Neutrophil (primary cell): Measurements from ENCODE around the gene JPH2.
A peak's percentile ranks its signal among the peaks of the same experiment; 100 is the strongest.
"Not testable (repeated sequence)": the region's sequence is repeated elsewhere in the genome, so short reads cannot be mapped to it uniquely, and the experiment has no call there.

Experiments used
- H3K27ac ChIP-seq: fragments of 200-600 bp; sonication (generic); 2 replicates; pipeline ENCODE4 v1.5.1; 2016; ENCODE audit warnings: mild to moderate bottlenecking, moderate library complexity
- H3K27me3 ChIP-seq: fragments of 200-600 bp; sonication (generic); 2 replicates; pipeline ENCODE4 v1.6.0; 2016; ENCODE audit warnings: mild to moderate bottlenecking
- H3K36me3 ChIP-seq: fragments of 200-600 bp; sonication (generic); 2 replicates; pipeline ENCODE4 v1.5.1; 2017
- H3K4me1 ChIP-seq, 2 experiments: fragments of 200-600 bp in 1 of 2; sonication (generic) in 1 of 2; 1 replicate in 1 of 2; 2 replicates in 1 of 2; pipeline versions ENCODE4 v1.5.1 to v1.6.1; 2013 to 2016; ENCODE audit warnings: low read depth in 1 of 2, low read length in 1 of 2, mild to moderate bottlenecking in 1 of 2, moderate library complexity in 1 of 2; ENCODE audit not compliant: control insufficient read depth in 1 of 2, insufficient read depth in 1 of 2
- H3K4me3 ChIP-seq, 2 experiments: fragments of 200-600 bp in 1 of 2; sonication (generic) in 1 of 2; 1 replicate in 1 of 2; 2 replicates in 1 of 2; pipeline ENCODE4 v1.5.1; 2013 to 2016; ENCODE audit warnings: low read depth in 1 of 2, low read length in 1 of 2, mild to moderate bottlenecking in 1 of 2, moderate library complexity in 1 of 2
- H3K9me3 ChIP-seq: fragments of 200-600 bp; sonication (generic); 2 replicates; pipeline ENCODE4 v1.5.1; 2016
- TF ChIP-seq, protein P1 (sequence below): fragments of 200-600 bp; sonication (generic); IDR thresholded peaks from 2 replicates; pipeline ENCODE4 v1.5.1; 2016; ENCODE audit warnings: antibody characterized with exemption

The JPH2 gene

DNA sequence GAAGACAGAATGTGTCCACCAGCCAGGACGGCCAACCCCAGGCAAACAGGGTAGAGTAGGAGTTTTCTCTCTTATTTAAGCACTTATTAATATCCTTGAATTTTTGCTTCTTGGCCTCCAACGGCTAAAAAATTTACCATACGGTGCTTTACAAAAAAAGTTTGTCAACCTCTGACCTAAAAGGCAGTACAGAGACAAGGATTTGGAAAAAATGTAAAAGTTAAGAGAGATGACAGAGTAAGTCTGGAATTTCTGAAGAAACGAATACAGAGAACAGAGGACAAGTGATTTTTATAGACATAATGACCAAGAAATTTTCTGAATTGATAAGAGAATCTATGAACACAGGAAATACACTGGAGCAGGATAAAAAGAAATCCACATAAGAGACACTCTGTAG lies 13.4 kb upstream of the JPH2 start:
- no peaks in the 10 kb centered on the region for H3K9me3 ChIP-seq
- peaks cover 98% of the 10 kb centered on the region for H3K36me3 ChIP-seq
- H3K4me3 ChIP-seq = no peak overlapping the region
- H3K27ac ChIP-seq = no peak overlapping the region
- H3K27me3 ChIP-seq = no peaks in the 10 kb centered on the region
- TF ChIP-seq, protein P1, sequence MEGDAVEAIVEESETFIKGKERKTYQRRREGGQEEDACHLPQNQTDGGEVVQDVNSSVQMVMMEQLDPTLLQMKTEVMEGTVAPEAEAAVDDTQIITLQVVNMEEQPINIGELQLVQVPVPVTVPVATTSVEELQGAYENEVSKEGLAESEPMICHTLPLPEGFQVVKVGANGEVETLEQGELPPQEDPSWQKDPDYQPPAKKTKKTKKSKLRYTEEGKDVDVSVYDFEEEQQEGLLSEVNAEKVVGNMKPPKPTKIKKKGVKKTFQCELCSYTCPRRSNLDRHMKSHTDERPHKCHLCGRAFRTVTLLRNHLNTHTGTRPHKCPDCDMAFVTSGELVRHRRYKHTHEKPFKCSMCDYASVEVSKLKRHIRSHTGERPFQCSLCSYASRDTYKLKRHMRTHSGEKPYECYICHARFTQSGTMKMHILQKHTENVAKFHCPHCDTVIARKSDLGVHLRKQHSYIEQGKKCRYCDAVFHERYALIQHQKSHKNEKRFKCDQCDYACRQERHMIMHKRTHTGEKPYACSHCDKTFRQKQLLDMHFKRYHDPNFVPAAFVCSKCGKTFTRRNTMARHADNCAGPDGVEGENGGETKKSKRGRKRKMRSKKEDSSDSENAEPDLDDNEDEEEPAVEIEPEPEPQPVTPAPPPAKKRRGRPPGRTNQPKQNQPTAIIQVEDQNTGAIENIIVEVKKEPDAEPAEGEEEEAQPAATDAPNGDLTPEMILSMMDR = no peak
- no peaks in the 10 kb centered on the region for H3K4me1 ChIP-seq

GRCh38 chr20:44199877-44200276 lies 12.9 kb upstream of the JPH2 start:
- no peak overlapping the region for H3K4me3 ChIP-seq
- TF ChIP-seq, protein P1 = no peak
- no peak overlapping the region for H3K27ac ChIP-seq
- H3K4me1 ChIP-seq = no peaks in the 10 kb centered on the region
- no peaks in the 10 kb centered on the region for H3K27me3 ChIP-seq
- peaks cover 93% of the 10 kb centered on the region for H3K36me3 ChIP-seq
- H3K9me3 ChIP-seq = no peaks in the 10 kb centered on the region

DNA sequence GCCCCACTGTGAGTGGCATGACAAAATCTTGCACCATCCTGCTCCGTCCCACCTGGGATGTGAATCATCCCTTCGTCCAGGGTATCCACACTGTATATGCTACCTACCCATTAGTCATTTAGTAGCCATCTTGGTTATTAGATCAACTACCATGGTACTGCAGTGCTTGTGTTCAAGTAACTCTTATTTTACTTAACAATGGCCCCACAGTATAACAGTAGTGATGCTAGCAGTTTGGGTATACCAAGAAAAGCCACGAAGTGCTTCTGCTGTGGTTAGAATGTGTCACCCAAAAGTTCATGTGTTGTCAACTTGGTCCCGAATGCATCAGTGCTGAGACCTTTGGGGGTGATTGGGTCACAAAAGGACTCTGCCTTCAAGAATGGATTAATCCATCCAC lies 11.9 kb upstream of the JPH2 start:
- Histone ChIP-seq H3K27ac (no peak overlapping the region), H3K27me3 (no peaks in the 10 kb centered on the region), H3K9me3 (no peaks in the 10 kb centered on the region), H3K36me3 (peaks cover 83% of the 10 kb centered on the region), H3K4me1 (no peaks in the 10 kb centered on the region), H3K4me3 (no peak overlapping the region)
- TF ChIP-seq, protein P1 = no peak

GRCh38 chr20:44196271-44196670 lies 9.3 kb upstream of the JPH2 start:
- Histone ChIP-seq H3K36me3 (peaks cover 59% of the 10 kb centered on the region), H3K4me1 (no peaks in the 10 kb centered on the region), H3K27me3 (peaks cover 6% of the 10 kb centered on the region), H3K27ac (peak overlapping the region; percentile 23), H3K4me3 (no peak overlapping the region), H3K9me3 (no peaks in the 10 kb centered on the region)
- TF ChIP-seq, protein P1 = no peak

- TF ChIP-seq, protein P1 = no peak
- Histone ChIP-seq H3K27ac (peak overlapping the region; percentile 37), H3K4me3 (no peak overlapping the region), H3K27me3 (peaks cover 12% of the 10 kb centered on the region), H3K9me3 (no peaks in the 10 kb centered on the region), H3K4me1 (no peaks in the 10 kb centered on the region), H3K36me3 (peaks cover 52% of the 10 kb centered on the region)
Observed at GRCh38 chr20:44195605-44196004, 8.6 kb upstream of the JPH2 start.

DNA sequence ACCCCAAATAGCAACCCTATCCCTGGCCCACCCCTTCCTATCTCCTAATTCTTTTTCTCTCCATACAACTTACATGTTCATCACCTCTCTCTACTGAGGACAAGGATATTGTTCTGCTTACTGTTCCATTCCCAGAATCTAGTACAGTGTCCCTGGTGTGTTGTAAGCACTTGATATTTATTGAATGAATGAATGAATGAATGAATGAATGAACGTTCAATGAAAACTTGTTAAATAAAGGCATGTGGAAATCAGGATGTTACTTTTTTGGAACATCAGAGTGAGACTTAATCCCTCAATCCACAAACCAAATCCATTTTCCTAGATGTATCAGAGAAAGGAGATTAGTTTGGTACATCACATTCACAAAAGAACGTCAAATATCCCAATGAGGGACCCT lies 6.8 kb upstream of the JPH2 start:
- TF ChIP-seq, protein P1 = no peak
- Histone ChIP-seq H3K27me3 (peaks cover 26% of the 10 kb centered on the region), H3K4me3 (no peak overlapping the region), H3K27ac (no peak overlapping the region), H3K4me1 (peaks cover 2 to 3% of the 10 kb centered on the region in 2 experiments), H3K36me3 (peaks cover 34% of the 10 kb centered on the region), H3K9me3 (no peaks in the 10 kb centered on the region)

DNA sequence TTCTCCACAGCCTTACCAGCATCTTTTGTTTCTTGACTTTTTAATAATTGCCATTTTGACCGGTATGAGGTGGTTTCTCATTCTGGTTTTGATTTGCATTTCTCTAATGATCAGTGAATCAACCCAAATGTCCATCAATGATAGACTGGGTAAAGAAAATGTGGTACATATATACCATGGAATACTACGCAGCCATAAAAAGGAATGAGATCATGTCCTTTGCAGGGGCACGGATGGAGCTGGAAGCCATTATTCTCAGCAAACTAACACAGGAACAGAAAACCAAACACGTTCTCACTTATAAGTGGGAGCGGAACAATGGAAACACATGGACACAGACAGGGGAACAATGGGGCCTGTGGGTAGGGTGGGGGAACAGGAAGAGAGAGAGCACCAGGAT lies 4.7 kb upstream of the JPH2 start:
- H3K27me3 ChIP-seq = peaks cover 47% of the 10 kb centered on the region
- H3K27ac ChIP-seq = not testable (repeated sequence)

More for the DNA sequence above, 4.7 kb upstream of the JPH2 start:
- not testable (repeated sequence) for H3K4me1 ChIP-seq, H3K9me3 ChIP-seq, H3K4me3 ChIP-seq
- peaks cover 13% of the 10 kb centered on the region for H3K36me3 ChIP-seq
